CD1c-positive myeloid dendritic cell (primary cell): Measurements from ENCODE around the gene CENPO.

Source experiments
- DNase-seq: peaks from one replicate; pipeline ENCODE4 v3.0.0-alpha.2; 2016; ENCODE audit errors: extremely low spot score

CENPO gene, protein sequence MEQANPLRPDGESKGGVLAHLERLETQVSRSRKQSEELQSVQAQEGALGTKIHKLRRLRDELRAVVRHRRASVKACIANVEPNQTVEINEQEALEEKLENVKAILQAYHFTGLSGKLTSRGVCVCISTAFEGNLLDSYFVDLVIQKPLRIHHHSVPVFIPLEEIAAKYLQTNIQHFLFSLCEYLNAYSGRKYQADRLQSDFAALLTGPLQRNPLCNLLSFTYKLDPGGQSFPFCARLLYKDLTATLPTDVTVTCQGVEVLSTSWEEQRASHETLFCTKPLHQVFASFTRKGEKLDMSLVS

DNA sequence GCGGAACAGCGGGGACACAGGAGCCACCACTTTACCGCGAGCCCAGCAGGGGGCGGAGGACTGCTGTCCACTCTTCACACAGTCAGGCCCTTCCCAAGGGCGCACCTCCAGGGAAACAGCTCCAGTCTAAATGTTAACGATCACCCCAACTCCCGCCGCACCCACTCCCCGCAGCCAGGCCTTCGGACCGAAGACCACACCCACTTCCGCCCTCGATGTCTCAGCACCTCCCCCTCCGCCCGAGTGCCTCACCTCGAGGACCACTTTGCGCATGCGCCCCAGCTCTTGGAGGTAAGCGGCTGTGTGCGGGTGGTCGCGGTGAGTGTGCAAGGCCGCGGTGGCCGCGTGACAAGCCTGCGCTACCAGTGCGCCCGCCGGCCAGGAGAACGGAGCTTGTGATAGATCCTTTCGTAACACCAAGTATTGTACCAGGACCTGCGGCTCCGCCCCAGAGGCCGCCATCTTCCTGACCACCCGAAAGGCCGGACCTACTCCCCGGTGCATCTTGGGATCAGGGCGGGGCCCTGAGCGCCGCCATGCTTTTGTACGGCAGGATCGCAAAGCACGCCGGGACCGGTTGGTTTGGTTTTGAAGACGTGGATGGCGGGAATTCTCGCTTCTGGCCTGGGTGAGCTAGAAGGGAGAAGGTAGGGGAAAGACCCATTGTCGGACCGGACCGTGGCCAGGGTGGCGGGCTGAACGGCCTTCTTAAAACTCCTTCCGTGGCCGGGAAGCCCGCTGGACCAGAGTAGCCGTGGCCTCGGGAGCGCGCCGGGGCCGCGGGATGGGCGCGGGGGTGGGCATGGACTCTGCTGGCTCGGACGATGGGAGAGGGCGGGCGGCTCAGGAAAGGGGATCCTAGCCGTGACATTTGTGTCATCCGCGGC is at the start of gene CENPO, which contains the start of gene PTRHD1:
TSS of gene CENPO (plus strand) at position 552 of the 887 bp plus-strand sequence. CDS start 495 bp downstream, outside the sequence.
TSS of gene PTRHD1 (minus strand) at position 518 of the 887 bp plus-strand sequence. CDS start at position 504, 14 bp downstream.
- DNase-seq, result peak; percentile 97

DNA sequence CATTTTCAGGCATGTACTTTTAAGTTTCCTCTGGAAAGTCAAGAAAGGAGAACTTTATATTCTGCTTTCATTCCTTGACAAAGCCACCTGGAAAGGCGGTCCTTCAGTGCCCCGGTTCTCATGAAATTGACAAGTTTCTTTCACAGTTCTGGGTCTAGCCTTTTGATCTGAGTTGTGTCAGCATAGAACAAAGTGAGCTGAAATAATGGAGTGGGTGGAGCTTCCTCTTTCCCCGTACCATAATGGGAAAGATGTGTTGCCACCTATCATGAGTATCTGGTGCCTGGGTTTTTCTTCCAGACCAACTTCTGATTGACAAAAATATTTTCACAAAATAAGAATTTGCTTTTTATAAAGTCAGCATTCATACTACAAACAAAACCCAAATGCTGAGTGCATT is 49.3 kb upstream of the CENPO start:
- DNase-seq, result peak; percentile 51

DNA sequence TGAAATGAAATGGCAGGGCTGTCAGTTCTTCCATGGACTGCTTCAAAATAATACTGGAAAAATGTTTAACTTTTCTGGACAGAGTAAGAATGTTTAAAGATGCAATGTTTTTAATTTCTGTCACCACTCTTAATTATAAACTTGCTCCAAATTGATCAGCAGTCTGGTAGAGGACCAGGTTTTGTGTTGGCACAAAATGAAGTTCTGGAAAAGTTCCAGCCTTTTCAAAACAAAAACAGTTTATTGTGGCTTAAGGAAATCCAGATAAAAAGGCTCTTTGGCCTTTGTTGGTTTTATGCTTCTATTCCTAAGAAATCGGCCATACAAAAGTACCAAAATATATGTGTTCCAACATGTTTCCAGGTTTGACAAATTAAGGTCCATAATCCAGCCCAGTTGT is 48.9 kb upstream of the CENPO start:
- DNase-seq, result no peak

DNA sequence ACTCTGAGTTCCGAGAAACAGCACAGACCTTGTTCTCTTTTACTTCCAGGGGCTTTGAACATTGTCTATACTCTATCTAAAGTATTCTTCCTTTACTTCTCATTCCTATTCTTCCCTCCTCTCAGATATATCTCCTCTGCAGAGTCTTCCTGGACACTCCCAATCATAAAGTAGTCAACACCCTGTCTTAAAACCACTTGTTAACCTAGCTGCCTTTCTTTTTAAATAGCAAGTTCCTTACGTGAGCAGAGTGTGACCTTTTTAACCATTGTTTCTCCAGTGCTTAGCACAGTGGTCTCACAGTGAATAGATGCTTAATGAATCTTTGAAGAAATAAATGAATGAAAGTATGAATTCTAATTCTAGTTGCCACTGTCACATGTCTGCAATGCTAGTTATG is 47.4 kb upstream of the CENPO start:
- DNase-seq, result no peak

DNA sequence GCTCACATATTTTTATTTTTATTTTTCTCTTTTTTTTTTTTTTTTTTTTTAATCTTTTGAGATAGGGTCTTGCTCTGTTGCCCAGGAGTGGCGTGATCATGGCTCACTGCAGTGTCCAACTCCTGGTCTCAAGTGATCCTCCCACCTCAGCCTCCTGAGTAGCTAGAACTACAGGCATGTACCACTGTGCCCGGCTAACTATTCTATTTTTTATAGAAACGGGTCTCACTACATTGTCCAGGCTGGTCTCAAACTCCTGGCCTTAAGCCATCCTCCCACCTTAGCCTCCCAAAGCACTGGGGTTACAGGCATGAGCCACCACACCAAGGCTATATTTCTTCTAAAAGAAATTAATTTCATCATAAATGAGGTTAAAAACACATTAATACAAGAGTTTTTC is 45.9 kb upstream of the CENPO start:
- no peak for DNase-seq

DNA sequence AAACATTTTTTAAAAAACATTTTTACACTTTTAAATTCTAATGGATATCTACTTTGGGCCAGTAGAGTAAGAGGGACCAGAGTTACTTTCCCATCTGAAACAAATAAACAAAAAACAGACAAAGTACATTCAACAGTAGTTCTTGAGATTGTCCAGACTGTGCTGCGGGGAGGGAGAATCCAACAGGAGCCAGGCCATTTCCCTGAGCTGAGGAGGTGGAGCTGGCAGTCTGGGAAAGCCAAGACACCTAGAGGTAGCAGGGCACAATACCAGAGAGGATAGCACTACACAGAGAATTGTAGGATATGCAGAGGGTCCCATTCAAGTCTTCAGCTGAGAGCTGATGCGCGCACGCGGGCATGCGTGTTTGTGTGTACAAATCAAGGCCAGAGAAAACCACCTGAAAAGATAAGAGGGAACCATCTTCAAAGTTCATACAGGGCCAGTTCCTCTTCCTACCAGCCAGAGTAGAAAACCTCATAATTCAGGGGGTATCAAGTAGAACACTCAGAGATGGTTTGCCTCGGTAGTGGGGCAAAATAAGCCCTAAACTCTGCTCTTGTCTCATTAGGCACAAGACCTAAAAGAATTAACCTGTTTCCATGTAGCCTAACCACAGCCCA is 44.0 kb upstream of the CENPO start:
- no peak for DNase-seq

DNA sequence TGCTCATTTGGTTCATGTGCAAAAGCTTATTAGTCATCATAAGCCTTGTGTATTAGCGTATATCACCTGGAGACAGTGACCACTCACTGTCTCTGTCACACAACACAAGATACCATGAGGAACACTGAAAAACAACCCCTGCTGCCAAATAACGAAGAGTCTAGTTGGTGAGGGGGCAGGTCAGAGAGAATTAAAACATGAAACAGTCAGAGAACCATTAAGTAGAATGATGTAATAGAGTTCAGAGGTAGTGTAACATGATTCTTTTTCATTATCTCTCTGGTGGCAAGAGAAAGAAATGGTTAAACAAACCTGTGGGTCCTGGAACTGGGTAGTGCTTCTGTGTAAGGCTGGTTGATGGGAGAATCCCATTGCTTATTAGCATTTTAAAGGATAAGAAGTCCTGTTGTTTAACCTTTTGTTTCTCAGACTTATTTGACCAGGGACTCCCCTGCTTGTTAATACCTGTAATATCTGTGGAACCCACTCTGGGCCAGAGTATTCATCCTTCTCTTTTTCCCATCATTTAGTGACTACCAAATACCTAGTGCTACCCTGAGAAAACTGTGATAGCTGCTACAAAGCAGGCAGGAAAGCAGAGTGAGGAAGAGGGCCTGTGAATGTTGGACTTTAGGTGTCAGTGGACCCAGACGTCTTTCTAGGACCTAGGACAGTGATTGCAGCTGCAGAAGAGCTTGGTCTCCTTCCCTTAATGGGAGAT is 38.1 kb upstream of the CENPO start:
- DNase-seq, result no peak

DNA sequence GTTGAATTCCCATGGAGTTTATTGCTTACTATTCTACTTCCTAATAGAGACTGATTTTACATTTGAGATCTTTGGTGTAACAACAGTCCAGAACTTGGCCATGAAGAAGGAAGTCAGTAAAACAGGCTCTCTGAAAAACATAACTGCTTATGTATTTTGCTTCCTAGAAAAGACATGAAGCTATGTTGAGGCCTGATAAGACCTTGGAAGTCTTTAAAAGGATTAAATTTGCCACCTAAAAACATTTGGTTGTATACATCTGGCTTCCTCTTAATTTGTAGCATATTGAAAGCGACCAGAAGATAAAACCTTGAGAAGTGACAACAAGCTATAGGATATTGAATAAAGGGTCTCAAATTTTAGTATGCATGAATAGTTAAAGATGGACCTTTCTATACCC is 36.4 kb upstream of the CENPO start:
- no peak for DNase-seq

DNA sequence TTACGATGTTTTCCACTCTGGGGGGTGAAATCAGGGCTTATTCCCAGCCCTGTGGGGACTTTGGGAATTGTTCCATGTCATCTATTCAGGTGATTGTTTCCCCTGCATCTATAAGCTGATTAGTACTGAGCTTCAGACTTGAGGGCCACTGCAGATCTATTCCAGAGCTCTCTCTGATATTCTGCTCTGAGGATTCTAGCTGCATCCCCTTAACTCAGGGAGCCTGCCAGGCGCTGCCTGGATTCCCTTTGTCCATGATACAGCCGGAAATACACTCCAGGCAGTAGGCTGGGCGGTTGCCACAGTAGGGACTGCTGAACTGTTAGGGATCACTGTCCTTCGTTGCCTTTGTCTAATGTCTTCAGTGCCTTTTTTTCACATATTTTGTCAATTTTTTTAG is 31.4 kb upstream of the CENPO start:
- no peak for DNase-seq

DNA sequence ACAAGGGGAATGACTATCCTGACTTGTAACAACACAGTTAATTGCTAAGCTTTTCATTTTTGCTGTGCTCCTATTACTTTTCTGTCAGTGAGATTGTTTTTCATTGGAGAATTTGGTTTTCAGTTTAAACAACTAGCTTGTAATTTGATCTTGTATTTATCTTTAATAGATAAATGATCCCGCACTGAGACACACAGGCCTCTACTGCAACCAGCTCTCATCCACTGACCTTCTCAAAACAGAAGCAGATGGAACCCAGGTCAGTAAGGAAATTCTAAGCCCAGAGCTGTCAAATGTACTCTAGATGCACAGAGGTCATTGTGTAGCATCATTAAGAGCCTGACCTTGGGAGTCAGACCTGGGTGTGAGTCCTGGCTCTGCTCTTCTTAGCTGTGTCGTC is 30.7 kb upstream of the CENPO start:
- no peak for DNase-seq

DNA sequence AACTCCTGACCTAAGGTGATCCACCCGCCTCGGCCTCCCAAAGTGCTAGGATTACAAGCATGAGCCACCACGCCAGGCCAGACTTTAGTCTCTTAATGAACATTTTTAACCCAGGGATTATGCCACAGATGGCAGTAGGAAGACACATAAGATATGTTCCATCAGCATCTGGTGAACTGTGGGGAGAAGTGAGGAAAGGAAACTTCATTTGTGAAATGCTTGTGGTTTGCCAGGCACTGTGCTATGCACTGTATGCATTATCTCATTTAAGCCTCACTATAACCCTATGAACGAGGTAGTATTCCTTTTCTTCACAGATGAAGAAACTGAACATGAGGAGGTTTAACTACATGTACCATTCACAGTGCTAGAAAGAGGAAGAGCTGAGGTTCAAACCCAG is 29.4 kb upstream of the CENPO start:
- no peak for DNase-seq

DNA sequence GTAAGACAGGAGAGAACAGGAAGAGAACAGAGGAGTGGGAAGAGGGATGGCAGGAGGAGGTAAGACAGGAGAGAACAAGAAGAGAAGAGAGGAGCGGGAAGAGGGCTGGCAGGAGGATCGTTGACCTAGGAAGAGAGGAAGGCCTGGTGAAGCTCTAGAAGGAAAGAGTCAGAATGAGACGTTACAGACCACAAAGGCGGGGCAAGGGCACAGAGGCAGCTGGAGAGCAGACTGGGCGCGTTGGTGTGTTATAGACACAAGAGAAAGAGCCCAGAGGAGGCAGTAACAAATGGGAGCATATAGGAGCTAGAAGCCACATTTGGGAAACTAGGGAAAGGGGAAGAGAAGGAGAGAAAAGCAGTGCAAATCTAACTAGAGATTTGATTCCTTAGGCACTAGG is 26.6 kb upstream of the CENPO start:
- DNase-seq, result no peak

DNA sequence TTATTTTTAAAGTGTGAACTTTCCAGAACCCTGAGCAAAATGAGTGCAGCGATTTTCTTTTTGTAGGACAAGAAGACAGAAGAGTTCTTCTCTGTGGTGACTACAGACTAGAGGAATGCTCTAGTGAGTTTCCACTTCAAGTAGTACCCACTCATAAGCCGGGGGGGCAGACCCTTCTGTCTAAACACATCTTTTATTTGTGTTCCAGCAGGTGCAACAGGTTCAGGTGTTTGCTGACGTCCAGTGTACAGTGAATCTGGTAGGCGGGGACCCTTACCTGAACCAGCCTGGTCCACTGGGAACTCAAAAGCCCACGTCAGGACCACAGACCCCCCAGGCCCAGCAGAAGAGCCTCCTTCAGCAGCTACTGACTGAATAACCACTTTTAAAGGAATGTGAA is 25.2 kb upstream of the CENPO start:
- DNase-seq, result no peak

DNA sequence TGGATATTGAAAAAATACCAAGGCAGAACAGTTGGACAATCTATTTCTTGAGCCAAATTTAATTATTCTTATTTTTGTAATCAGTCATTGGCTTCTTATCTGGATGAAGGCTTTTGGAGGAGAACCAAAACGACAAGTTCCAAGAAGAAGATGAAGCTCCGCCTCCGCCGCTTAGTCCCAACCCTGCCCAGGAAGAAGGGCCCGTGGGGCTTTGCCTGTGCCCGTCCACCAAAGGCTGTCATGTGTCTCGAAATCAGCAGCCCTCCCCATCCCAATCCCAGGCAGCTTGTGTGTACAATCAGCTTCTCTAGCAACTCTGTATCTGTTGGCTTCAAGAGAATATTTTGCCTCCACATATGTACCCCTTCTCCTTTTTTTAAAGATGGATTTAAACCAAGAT is 24.6 kb upstream of the CENPO start:
- DNase-seq, result no peak

DNA sequence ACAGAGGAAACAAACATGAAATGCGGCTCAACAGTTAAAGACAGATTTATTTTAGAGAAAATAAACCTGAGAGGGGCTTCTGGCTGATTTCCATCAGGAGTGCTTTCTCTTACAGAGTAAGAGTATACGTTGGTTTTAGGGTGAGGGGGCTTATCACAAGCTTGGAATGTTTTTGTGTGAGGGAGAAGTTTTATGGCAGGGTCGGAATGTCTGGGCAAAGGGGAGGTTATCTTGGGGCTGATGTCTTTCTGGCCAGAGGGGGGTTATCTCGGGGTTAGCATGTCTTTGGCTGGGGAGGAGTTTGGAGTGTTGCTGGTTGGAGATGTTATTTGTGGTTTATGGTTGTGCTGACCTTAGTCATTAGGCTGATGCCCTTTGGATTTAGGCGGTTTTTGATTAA is 22.2 kb upstream of the CENPO start:
- no peak for DNase-seq

DNA sequence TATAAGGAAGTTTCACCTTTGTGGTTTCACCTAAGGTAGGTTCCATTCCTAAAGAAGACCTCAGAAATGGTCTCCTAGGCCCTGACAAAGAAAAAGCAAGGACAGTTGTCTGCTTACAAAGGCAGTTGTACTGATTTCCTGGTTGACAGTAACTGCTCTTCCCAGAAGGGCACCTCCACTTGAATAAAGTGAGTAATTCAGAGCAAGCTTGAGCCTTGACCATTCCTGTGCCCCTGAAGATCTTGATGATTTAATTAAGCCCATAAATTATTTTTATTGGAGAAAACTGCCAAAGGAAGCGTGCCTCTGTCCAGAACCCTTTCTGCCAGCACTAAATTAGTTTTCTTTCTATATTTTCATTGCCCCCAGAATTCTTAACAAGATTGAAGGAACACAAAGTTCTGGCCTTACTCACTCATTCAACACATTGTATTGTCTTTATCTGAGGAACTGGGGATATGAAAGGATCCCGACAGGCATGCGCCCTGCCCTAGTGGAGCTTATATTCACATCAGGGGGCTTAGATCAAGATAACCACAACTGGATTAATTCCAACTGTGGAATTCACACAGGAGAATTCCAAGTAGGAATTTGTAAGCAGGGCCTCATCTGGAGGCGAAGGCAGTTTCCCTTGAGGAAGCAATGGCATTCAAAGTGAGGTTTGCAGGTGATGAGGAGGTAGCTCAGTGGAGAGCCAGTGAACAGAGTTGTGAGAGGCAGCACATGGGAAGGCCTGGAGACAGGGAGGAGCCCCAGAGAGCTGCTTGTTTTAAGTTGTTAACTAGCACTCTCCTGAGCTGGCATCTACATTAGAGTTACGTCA is 21.2 kb upstream of the CENPO start:
- no peak for DNase-seq

DNA sequence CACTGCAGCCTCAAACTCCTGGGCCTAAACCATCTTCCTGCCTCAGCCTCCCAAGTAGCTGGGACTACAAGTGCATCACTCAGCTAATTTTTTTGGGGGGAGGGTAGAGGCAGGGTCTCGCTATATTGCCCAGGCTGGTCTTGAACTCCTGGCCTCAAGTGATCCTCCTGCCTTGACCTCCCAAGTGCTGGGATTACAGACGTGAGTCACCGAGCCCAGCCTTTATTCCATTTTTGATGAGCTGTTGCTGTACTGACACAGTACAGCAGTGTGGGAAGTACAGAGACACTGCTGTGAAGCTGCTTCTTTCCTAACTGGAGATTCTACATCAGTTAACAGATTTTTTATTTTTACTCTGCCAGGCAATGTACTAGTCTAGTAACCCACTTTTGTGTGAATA is 18.9 kb upstream of the CENPO start:
- DNase-seq, result no peak

DNA sequence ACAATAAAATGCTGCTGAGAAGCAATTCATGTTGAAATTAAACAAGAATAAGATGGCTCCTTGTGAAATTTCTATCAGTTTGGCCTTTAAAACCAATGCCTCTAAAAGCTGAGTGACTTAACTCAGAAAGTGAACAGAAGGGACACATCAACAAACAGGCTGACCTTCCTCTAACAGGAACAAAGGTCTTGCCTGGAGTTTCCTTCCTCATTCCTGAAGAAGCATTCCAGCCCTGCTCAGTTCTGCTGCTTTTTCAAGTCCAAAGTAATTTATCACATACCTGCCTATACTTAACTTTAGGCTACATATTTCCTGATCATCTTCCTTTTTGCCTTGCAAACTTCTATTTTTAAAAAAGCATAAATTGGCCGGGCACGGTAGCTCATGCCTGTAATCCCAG is 14.1 kb upstream of the CENPO start:
- peak; percentile 25 for DNase-seq

DNA sequence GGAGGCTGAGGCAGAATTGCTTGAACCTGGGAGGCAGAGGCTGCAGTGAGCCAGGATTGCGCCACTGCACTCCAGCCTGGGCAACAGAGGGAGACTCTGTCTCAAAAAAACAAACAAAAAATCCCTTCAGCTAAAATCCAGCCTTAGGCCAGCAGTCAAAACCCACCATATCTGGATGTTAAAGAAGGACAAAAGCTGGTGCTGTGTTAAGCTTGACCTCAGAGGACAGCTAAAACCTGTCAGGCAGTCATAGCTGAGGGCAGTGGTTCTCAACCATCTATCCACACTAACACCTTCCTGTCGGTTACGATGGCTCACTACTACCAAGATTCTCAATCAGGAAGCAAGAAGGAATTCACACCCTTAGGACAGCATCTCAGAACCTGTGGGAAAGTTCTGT is 9.6 kb upstream of the CENPO start:
- DNase-seq, result no peak

DNA sequence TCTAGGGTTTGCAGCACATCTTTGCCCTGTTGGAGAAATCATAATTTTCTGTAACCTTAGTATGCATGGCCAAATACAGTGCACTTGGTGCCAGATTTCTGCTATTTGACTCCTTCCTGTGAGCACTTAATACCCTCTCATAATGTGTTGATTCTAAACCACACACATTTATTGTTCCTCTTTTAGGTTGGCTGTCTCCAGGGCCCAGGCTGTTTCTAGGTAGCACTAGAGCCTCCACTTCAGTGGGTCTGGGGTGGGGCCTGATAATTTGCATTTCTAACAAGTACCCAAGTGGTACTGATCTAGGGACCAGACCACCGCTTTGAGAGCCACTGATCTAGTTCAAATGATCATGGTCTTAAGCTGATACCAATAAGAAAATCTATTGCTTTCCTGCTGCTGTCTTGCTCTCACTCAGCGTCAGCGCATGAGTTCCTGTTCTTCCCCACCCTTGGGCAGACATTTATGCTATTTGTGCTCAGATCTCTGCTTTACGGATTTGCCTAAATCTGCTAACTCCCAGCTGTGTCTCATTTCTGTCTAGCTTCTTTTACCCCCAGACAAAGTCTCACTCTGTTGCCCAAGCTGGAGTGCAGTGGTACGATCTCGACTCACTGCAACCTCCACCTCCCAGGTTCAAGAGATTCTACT is 7.4 kb upstream of the CENPO start:
- DNase-seq, result peak; percentile 52

DNA sequence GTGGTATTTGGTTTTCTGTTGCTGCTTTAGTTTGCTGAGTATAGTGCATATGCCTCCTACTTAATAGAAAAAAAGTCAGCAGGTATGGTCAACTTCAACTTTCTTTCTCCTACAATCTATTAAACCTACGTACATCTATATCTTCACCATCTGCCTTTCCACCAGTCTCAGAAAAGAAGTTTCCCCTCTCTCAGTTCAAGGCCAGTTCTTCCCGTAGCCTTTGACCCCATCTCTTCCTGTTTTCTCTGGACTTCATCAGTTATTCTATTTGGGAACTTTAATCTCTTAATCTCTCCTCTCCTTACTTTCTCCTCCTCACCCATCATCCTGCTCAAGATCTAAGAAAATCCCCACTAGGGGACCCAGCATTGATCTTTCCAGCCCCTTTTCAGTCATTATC is 5.7 kb upstream of the CENPO start:
- DNase-seq, result no peak
